Esophagus (tissue), 2 donors: ENCODE results near the gene BAG5. TPM values are rescaled to one million over a fixed set of nuclear protein-coding genes. Genes with fewer than 3 reads are reported as not detected.

Experiments used
- H3K27ac ChIP-seq, 2 donors: one replicate each; pipeline ENCODE4 v1.5.1; 2013; ENCODE audit warnings: low read depth in 2 of 2, mild to moderate bottlenecking in 2 of 2, inconsistent platforms in 1 of 2, low read length in 1 of 2, moderate library complexity in 1 of 2
- H3K27me3 ChIP-seq, 2 donors: one replicate each; pipeline ENCODE4 v1.6.1; 2013; ENCODE audit warnings: low read length in 2 of 2, control low read depth in 1 of 2, mild to moderate bottlenecking in 1 of 2; ENCODE audit not compliant: insufficient read depth in 2 of 2, control insufficient read depth in 1 of 2
- H3K36me3 ChIP-seq, 2 donors: one replicate each; pipeline ENCODE4 v1.6.1; 2013; ENCODE audit warnings: low read length in 1 of 2; ENCODE audit not compliant: control insufficient read depth in 2 of 2, insufficient read depth in 2 of 2
- H3K4me1 ChIP-seq, 2 donors: one replicate each; pipeline ENCODE4 v1.6.1; 2013; ENCODE audit warnings: low read length in 1 of 2; ENCODE audit not compliant: control insufficient read depth in 2 of 2, insufficient read depth in 2 of 2
- H3K4me3 ChIP-seq, 2 donors: one replicate each; pipeline ENCODE4 v1.5.1; 2013; ENCODE audit warnings: low read length in 2 of 2, mild to moderate bottlenecking in 2 of 2, low read depth in 1 of 2, moderate library complexity in 1 of 2
- H3K9me3 ChIP-seq, 2 donors: one replicate each; pipeline ENCODE4 v1.6.1; 2013; ENCODE audit warnings: mild to moderate bottlenecking in 2 of 2, low read depth in 1 of 2, low read length in 1 of 2, moderate library complexity in 1 of 2; ENCODE audit not compliant: control insufficient read depth in 2 of 2, insufficient read depth in 1 of 2
- WGBS, 2 donors: extraction: QIAGEN DNeasy Blood & Tissue Kit; methylation state at CpG; one replicate each; pipeline ENCODE4 v1.1.7; 2013; 5-methylcytosine and 5-hydroxymethylcytosine counted together
- polyA plus RNA-seq, 2 donors: library from polyadenylated mRNA; stranded (reverse); fragments of 200-250 nt; gene quantifications; one replicate each; pipeline ENCODE4 v1.2.3, GENCODE V29; 2013
- donor health status: healthy with polysubstance abuse.
- donor health status: Bipolar disorder and iron deficiency.

BAG5 gene
- polyA plus RNA-seq, 2 donors: 7.1 to 12.7 TPM

DNA sequence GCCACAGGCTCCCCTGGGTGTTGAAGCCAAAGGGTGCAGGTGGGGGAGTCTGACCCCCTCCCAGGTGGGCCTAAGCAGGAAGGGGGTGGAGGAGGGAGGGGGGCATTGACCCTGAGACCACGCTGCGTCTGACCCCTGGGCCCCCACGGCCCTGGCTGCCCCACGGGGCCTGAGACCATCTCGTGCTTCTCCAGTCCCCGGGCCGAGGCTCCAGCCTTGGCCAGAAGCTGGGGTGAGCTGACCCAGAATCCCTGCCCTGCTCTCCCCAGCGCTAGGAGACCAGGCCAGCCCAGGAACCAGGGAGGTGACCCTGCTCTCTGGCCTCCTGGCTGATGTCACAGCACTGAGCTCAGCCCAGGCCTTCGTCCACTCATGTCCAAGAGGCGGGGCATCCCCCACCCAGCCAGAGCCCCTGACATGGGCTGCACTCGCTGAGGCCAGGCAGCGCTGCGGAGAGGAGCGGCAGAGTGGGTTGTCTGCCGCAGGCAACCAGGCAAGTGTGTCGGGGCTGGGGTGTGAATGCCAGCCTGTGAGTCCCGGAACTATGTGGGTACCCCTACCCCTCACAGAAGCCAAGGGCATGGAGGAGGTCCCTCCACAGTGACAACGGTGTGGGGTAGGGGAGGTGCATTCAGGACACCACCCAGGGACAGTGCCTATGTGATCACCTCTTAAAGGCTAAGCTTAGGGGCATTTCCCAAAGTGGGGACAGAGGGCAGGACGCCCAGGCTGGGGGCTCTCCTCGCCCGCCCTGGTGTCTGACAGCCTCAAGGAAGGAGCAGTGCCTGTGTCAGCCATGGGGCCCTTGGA lies 27.2 kb downstream of the BAG5 start:
- Histone ChIP-seq H3K9me3 (no peaks in the 10 kb centered on the region), H3K4me1 (peaks cover 11 to 12% of the 10 kb centered on the region in 2 donors), H3K27ac (peak overlapping the region; percentile 50 to 77), H3K4me3 (no peak overlapping the region), H3K27me3 (no peaks in the 10 kb centered on the region), H3K36me3 (peaks cover 0 to 40% of the 10 kb centered on the region in 2 donors)
- WGBS, 2 donors: 80% methylated on average over 21 of the region's 21 CpGs

GRCh38 chr14:103534576-103535061 lies 27.8 kb downstream of the BAG5 start:
- 76 to 85% methylated on average over 22 of the region's 22 CpGs for WGBS, 2 donors
- H3K27ac ChIP-seq: peak overlapping the region; percentile 69 to 77
- peaks cover 0 to 40% of the 10 kb centered on the region in 2 donors for H3K36me3 ChIP-seq
- no peaks in the 10 kb centered on the region for H3K9me3 ChIP-seq
- no peaks in the 10 kb centered on the region for H3K27me3 ChIP-seq
- H3K4me3 ChIP-seq: no peak overlapping the region
- peaks cover 17 to 18% of the 10 kb centered on the region in 2 donors for H3K4me1 ChIP-seq

DNA sequence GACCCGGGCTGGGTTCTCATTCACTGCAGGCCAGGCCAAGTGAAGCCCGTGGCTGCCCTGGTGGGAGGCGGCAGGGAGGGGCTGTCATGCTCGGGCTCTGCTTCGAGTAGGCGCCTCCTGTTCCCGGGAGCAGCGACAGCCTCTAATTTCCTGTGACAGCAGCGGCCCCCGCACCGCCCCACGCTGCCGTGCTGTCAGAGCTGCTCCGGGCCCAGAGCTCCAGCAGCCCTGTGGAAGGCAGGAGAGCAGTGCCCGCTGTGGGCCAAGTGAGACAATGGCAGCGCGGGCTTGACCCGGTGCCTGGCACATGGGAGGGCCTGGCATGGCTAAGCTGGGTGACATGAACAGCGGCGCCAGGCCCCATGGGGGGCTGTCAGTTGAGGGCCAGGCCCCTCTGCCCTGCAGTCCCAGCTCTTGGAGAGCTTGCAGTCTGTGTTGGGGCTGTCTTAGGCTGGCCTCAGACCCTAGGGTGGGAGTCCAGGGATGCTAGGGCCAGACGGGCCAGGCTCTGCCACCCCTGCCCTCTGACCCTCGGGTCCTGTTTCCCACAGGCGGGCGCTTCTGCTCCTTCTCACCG lies 28.4 kb downstream of the BAG5 start:
- Histone ChIP-seq H3K4me3 (no peak overlapping the region), H3K36me3 (peaks cover 0 to 40% of the 10 kb centered on the region in 2 donors), H3K27me3 (no peaks in the 10 kb centered on the region), H3K9me3 (no peaks in the 10 kb centered on the region), H3K27ac (peak overlapping the region; percentile 69 to 77), H3K4me1 (peaks cover 14 to 18% of the 10 kb centered on the region in 2 donors)
- 75 to 77% methylated on average over 18 to 25 of the region's 25 CpGs for WGBS, 2 donors

- Histone ChIP-seq H3K9me3 (no peaks in the 10 kb centered on the region), H3K27me3 (no peaks in the 10 kb centered on the region), H3K4me3 (no peak overlapping the region), H3K4me1 (peaks cover 14 to 18% of the 10 kb centered on the region in 2 donors), H3K36me3 (peaks cover 0 to 40% of the 10 kb centered on the region in 2 donors), H3K27ac (peak overlapping the region; percentile 52 to 77)
- 68 to 72% methylated on average over 21 to 23 of the region's 23 CpGs for WGBS, 2 donors
Measured at GRCh38 chr14:103533137-103533998, 29.1 kb downstream of the BAG5 start.

DNA sequence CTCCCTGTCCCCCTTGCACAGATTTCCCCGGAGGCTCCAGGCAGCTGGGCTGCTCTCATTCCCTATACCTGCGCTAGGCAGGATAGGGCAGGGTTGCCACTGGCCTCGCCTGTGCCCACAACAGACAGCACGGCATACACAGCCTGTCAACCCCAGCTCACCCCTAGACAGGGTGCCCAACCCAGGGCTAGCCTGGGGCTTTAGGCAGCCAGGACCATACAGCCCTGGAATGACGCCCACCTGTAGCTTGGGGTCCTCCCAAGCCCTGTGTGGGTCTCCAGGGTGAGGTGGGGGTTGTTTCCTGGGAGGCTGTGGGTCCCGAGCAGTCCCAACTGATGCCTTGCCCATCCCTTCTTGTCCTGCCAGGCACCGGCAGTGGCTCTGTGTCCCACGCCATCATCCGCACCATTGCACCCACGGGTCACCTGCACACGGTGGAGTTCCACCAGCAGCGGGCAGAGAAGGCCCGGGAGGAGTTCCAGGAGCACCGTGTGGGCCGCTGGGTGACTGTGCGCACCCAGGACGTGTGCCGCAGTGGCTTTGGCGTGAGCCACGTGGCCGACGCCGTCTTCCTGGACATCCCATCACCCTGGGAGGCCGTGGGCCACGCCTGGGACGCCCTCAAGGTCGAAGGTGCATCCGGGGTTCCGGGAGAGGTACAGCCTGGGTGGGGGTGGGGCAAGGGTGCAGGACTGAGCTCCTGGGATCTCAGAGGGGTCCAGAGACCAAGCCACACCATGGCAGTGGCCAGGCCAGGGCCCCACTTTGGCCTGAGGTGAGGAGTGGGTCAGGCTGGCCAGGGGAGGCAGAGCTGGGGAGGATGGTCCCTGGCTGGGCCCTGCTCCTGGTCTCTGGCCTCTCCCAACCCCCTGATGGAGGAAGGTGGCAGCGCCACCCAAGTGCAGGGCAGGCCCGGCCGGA lies 30.0 kb downstream of the BAG5 start:
- H3K9me3 ChIP-seq: no peaks in the 10 kb centered on the region
- peaks cover 20 to 25% of the 10 kb centered on the region in 2 donors for H3K4me1 ChIP-seq
- H3K27me3 ChIP-seq: no peaks in the 10 kb centered on the region
- H3K27ac ChIP-seq: peak overlapping the region; percentile 52 to 69
- WGBS, 2 donors: 79 to 82% methylated on average over 32 of the region's 32 CpGs
- no peak overlapping the region for H3K4me3 ChIP-seq
- peaks cover 0 to 40% of the 10 kb centered on the region in 2 donors for H3K36me3 ChIP-seq

DNA sequence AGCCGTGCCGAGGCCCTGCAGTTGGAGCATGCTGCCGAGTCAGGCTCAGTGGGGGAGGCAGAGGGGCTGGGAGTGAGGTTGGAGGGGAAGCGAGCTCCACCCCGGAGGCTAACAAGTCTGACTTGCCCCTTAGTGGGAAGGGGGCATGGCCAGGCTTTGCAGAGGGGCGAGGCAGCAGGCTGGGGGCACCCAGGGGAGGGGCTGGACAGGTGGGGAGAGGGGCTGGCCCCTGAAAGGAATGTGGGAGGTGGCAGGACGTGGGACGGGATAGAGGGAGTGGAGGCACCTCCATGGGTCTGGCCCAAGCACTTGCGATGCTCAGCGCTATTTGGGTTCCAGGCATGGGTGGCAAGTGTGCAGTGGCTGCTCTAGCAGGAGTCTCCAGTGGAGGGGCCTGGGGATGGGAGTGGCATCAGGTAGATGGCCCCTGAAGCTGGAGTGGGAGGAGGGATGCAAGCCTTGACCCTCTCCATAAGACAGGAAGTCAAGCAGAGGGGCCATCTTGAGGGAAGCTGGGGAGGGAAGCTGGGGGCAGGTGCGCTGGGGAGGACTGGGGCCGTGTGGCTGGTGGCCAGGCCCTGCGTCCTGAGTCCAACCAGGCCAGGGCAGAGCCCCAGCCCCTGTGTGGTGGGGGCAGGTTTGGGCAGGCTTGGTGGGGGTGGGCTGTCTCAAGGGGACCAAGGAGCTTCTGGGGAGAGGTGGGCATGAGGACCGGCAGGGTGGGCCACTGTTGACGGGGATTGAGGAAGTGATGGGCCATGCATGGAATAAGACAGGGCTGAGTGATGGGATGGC lies 30.8 kb downstream of the BAG5 start:
- Histone ChIP-seq H3K36me3 (peaks cover 0 to 38% of the 10 kb centered on the region in 2 donors), H3K4me3 (no peak overlapping the region), H3K9me3 (no peaks in the 10 kb centered on the region), H3K27ac (no peak overlapping the region), H3K4me1 (peaks cover 20 to 26% of the 10 kb centered on the region in 2 donors), H3K27me3 (no peaks in the 10 kb centered on the region)
- WGBS, 2 donors: 86 to 88% methylated on average over 15 of the region's 15 CpGs

DNA sequence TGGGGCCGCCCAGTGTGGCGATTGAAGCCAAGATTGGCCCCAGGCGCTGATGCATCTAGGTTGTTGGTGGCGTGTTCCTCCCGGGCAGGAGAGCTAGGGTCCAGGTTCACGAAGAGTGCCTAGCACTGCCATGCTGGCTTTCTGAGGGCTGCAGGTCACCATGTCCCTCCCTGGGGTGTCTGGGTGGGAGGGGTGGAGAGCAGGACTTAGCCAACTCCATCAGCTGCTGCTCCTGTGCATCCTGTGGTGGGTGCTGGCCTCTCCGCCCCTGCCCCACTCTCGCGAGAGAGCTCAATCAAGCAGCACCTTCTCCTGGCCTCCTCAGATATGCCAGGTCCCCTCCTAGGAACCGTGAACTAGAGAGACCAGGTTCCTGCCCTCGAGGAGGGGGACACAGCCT lies 31.6 kb downstream of the BAG5 start:
- Histone ChIP-seq H3K9me3 (no peaks in the 10 kb centered on the region), H3K27ac (no peak overlapping the region), H3K4me3 (no peak overlapping the region), H3K4me1 (peaks cover 20 to 25% of the 10 kb centered on the region in 2 donors), H3K36me3 (peaks cover 0 to 34% of the 10 kb centered on the region in 2 donors), H3K27me3 (no peaks in the 10 kb centered on the region)
- WGBS, 2 donors: 87 to 93% methylated on average over 10 to 11 of the region's 11 CpGs

- H3K4me1 ChIP-seq: peaks cover 20 to 22% of the 10 kb centered on the region in 2 donors
- no peaks in the 10 kb centered on the region for H3K27me3 ChIP-seq
- H3K4me3 ChIP-seq: peak overlapping the region in 1 of 2 donors; percentile 66
- peaks cover 0 to 30% of the 10 kb centered on the region in 2 donors for H3K36me3 ChIP-seq
- no peak overlapping the region for H3K27ac ChIP-seq
- H3K9me3 ChIP-seq: no peaks in the 10 kb centered on the region
- 47 to 58% methylated on average over 7 of the region's 7 CpGs for WGBS, 2 donors
Measured at GRCh38 chr14:103530390-103530789, 32.1 kb downstream of the BAG5 start.
